SK-N-MC (cell line): ENCODE measurements around the gene KCNQ1.

Source experiments
- EZH2 ChIP-seq: fragments of 200-600 bp; sonication (generic); IDR thresholded peaks from one replicate; pipeline ENCODE4 v1.6.1; 2017; ENCODE audit warnings: antibody characterized with exemption
- POLR2AphosphoS5 ChIP-seq: IDR thresholded peaks from 2 replicates; pipeline ENCODE4 v1.6.1; 2012; ENCODE audit warnings: mild to moderate bottlenecking, low read depth, low read length, borderline replicate concordance

GRCh38 chr11:2517016-2517385 lies 72.2 kb downstream of the KCNQ1 start:
- TF ChIP-seq POLR2AphosphoS5 (no peak), EZH2 (no peak)
